Stimulated activated naive CD4-positive, alpha-beta T cell (primary cell): ENCODE data around the gene LYPD6.

Experiments used
- DNase-seq, 6 experiments: peaks; one replicate each; lab custom pipeline; 2025; lab: John Stamatoyannopoulos, UW

Gene LYPD6

GRCh38 chr2:149513461-149513860 is 183.1 kb downstream of the LYPD6 start:
- DNase-seq = no peak
